Fibroblast of skin of abdomen (primary cell): Measurements from ENCODE around the gene TAS2R9. TPM values are rescaled to one million over a fixed set of nuclear protein-coding genes. Genes with fewer than 3 reads are reported as not detected.
"Not testable (repeated sequence)": the region's sequence is repeated elsewhere in the genome, so short reads cannot be mapped to it uniquely, and the experiment has no call there.

Experiments used
- DNase-seq: peaks from one replicate; pipeline ENCODE4 v3.0.0-alpha.2; 2013
- polyA plus RNA-seq, 2 experiments: library from polyadenylated mRNA; unstranded; fragments of 120-200 nt; gene quantifications; one replicate each; pipeline ENCODE4 v1.2.1, GENCODE V29; 2013; ENCODE audit not compliant: insufficient read length in 2 of 2

Gene TAS2R9
- not detected for polyA plus RNA-seq (2013, experiment 1 of 2; ENCODE audit: insufficient read length)
- not detected for polyA plus RNA-seq (2013, experiment 2 of 2; ENCODE audit: insufficient read length)

- DNase-seq, result no peak
These were observed at the start of gene TAS2R9 for GRCh38 chr12:10810068-10810467. Gene TAS2R9 (minus strand): TSS chr12:10810168. CDS start chr12:10810075, 93 bp downstream.

- no peak for DNase-seq
These were observed 45.8 kb upstream of the TAS2R9 start for GRCh38 chr12:10855807-10856206.

GRCh38 chr12:10853776-10854175 is 43.8 kb upstream of the TAS2R9 start:
- DNase-seq, result no peak

DNA sequence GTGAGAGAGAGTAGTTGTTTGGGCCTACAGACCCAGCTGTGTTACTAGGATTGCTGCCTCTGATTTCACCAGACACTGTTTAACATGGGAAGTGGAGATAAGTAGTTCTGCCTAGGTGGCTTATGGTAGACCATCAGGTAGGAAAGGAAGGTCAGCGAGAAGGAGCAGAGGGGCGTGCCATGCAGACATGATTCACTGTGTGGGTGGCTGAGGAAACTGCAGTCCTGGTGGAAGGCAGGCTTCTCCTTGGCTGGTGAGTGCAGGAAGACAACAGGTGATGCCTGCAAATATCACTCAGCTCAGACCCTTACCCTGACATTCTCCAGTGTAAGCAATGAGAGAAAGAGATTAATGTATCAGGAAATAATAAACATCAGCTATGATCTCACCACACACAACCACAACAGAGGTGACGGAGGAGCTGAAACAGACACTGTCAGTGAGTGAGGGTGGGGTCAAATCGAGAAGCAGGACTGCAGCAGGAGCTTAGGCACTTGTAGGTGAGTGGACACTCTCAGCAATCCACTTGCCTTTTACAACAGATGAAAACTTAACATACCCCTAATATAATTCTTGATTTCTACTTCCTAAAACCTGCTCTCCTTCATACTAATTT is 41.4 kb upstream of the TAS2R9 start:
- no peak for DNase-seq

GRCh38 chr12:10849425-10849878 is 39.5 kb upstream of the TAS2R9 start, which contains the start of gene PRR4:
Gene PRR4 (minus strand): TSS chr12:10849475. CDS start chr12:10849437, 38 bp downstream.
- DNase-seq, result no peak

DNA sequence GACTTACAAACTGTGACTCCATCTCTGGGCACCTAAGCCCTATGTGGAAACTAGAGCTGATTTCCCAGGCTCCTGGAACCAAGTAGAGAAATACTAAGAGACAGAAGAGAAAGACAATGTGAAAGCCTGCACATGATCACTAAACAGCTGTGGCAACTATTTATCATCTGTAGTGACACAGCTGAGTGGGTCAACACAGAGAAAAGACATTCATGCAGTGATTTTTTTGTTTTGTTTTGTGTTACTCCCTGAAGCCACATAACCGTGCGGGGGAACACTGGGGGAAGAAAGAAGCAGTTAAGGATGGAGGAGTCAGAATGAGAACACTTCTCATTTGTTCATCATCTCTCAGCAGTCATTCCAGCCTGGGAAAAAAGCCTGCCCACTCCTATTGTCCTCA is 37.8 kb upstream of the TAS2R9 start:
- no peak for DNase-seq

- no peak for DNase-seq
These were observed 32.9 kb upstream of the TAS2R9 start for GRCh38 chr12:10842862-10843261.

- DNase-seq, result no peak
These were observed 28.5 kb upstream of the TAS2R9 start for GRCh38 chr12:10838461-10838860.

DNA sequence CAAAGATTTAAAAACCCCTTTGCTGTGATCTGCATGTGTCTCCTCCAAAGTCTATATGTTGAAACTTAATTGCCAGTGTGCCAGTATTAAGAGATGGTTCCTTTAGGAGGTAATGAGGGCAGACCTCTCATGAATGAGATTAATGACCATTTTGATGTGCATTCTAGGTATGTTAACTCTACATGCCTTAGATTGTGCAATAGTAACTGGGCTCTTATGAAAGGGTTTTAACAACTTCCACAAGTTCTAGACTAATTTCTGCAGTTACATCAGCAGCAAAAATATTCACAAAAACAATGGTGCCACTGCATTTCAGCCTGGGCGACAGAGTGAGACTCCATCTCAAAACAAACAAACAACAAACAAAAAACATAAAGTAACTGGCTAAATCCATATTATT is 20.0 kb upstream of the TAS2R9 start:
- DNase-seq, result peak; percentile 7

- no peak for DNase-seq
These were observed 16.3 kb upstream of the TAS2R9 start, which contains the start of gene TAS2R10 for GRCh38 chr12:10826258-10826657. Gene TAS2R10 (minus strand): TSS chr12:10826358. CDS start chr12:10826269, 89 bp downstream.

DNA sequence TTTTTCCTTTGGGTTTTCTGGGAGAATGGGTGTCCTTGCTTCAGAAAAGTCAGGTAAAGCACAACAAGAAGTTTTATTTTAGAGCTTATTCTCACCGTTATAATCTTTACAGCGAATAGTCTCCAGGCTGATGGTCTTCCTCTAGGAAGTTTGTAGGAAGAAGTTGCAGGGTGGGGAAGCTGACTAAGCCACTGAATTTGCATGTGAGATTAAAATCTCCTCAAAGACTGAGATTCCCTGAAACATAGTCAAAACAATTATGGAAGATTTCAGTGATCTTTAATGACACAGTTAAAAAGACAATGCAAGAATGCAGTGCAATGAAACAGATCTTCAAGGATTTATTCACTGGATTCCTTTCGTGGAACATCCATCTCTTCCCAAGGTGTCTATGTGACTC is 15.0 kb upstream of the TAS2R9 start:
- DNase-seq, result no peak

DNA sequence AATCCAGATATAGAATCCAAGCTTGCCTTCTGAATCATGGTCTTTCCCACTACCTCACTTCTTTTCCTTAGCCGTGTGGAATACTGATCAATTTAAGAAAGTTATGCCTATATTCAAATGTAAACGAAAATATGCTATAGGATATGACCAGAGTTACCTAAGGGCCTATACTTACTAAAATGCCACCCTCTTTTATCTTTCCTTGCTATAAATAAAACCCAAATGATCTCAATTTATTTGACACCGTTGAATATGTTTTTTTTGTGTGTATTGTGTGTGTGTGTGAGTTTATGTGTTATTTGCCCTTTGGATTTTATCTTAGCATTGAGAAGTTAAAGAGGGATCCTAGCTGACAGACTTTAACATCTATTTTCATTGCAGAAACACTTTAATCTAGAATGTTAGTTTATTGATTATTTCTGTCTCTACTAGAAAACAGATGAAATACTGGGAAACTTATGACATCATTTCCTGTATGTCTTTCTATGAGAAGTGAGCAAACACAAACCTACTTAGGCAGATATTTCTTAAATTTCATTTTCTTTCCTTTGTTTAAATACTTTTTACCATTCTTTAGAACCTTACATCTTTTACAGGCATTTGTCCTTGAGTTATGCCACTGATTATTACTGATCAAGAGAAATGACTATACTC is 2.0 kb upstream of the TAS2R9 start:
- no peak for DNase-seq

DNA sequence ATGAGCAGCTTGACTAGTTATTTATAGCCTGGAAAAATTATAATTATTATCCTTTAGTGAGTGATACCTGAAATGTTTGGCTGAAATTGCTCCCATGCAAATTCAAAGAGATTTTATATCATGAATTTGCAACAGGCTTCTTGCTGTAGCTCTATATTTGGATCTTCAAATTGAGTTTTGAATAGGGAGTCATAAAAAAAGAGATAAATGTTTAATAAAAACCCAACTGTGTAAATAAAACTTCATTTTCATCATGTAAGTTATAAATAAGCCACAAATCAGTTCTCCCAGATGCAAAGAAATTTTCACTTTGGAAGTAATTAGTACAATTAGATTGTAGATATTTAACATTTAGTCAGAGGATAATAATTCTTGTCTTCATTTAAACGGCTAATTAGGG is 2.8 kb downstream of the TAS2R9 start, which contains the start of gene TAS2R8:
Gene TAS2R8, minus strand, starts transcription at position 101 of the 400 bp plus-strand sequence. CDS start 306 bp downstream, outside the sequence.
- DNase-seq, result no peak

GRCh38 chr12:10802587-10802986 is 7.4 kb downstream of the TAS2R9 start, which contains the start of gene TAS2R7:
Gene TAS2R7 (minus strand): TSS chr12:10802627. CDS start chr12:10802570, 57 bp downstream.
- no peak for DNase-seq

GRCh38 chr12:10801741-10802140 is 8.2 kb downstream of the TAS2R9 start:
- no peak for DNase-seq

DNA sequence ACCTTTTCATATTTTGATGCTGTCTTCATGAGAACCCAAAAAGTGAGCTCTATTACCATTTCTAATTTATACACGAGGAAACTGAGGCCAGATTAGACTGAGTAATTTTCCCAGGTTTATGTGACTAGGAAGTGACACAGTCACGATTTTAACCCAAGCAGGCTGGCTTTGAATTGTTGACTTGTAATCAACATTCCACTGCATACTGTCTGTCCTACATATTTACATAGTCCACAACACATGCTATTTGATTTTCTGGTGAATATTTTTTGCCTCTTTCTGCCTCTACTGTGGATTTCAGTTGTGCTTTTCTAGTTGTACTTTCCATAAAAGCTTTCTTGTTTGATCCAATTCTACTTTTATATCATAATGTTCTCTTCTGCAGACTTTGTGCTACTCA is 15.7 kb downstream of the TAS2R9 start:
- no peak for DNase-seq

- DNase-seq, result not testable (repeated sequence)
These were observed 18.2 kb downstream of the TAS2R9 start for GRCh38 chr12:10791769-10792168.

DNA sequence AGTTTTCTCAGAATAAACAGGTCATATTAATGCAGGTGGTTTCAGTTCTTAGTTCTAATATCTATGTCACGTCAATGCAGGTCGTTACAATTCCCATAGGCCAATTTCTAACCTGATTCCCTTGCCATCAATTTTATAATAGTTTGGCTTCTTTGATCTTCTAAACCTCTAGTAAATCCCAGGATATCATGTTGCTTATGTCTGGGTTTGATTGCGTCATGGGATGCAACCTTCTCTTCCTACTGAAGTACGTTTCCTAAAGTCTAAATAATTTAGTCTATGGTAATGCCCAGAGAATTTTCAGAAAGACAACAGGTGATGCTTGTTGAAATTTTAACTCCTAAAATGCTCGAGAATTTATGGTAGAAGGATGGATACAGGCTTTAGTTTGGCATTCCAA is 26.7 kb downstream of the TAS2R9 start:
- no peak for DNase-seq

GRCh38 chr12:10779103-10779502 is 30.9 kb downstream of the TAS2R9 start:
- DNase-seq, result no peak

DNA sequence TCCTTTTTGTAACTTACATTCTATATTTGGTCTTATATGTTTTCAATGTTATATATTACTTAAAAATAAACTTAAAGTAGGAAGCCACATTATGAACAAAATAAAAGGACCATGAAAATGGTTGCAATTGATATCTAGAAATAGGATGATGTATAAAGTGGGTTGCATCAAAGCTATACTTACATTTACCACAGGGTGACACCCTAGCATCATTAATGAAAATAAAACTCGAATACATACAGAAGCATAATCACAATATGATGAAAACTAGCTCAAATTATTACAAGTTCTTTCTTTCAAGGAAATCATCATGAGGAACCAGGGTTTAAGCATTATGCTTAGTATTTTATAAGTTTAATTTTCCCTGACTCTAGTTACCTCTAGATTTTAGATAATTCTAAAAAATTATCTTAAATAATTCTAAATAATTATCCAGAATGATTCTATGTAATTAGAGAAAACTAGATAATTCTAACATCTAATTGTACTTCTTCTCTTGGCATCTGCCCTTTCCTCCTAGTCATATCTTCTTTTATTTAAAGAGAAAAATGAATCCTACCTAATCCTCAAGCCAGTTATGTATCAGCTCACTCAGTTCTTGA is 38.7 kb downstream of the TAS2R9 start:
- DNase-seq, result peak; percentile 32

DNA sequence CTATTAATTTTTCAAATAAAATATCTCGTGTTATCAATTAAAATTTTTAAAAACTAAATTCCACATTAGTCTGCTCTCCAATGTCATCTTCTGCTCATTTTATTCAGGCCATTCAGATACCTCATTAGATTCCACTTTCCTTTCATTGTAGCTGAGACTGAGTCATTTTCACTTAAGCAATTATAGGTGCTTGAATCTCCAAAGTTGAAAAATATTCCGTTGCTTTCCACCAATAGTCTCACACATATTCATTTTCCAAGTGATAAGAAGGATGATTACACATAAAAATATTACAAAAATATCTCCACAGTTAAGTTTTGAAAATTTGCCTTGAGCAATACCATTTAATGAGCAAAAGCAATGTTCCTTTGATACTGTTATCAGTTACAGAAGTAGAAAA is 50.3 kb downstream of the TAS2R9 start:
- DNase-seq, result no peak
